ENCODE results near the gene CREB1. TPM values are rescaled to one million over a fixed set of nuclear protein-coding genes. Genes with fewer than 3 reads are reported as not detected.

The CREB1 gene
- total and polyA plus RNA-seq, 2 donors (not counting 3 experiments of a cell fraction or from before 2014, with no cell fraction given): 31.0 to 71.1 TPM

DNA sequence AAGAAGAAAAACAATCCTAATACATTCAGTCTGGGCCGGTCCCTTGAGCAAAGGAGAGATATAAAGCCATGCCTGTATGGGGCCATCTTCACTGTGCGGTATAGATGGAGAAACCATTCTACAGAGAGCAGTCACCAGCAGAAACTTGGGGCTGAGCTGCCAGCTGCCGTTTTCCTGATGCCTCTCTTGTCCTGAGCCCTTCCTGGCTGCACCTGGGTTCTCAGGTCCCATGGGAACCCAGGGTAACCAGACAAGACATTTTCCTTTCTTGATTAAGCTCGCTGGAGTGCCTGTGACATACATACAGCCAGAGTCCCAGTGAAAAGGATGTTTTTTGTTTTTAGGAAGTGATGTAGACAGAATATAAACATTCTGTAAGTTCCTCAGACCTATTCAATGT is 100.7 kb downstream of the CREB1 start:
- Histone ChIP-seq H3K4me1 (ENCODE audit: control insufficient read depth, extremely low read depth, insufficient read depth, low read length) (peaks cover 2% of the 10 kb centered on the region), H4K20me1 (replicated peaks; ENCODE audit: control insufficient read depth, extremely low read depth, insufficient read depth, low read length) (no peaks in the 10 kb centered on the region), H3K27ac (ENCODE audit: insufficient read depth, low read depth, low read length) (no peak overlapping the region), H3K27me3 (ENCODE audit: control insufficient read depth in 2 of 2, insufficient read depth in 2 of 2, low read length in 2 of 2) (no peaks in the 10 kb centered on the region), H3K79me2 (ENCODE audit: control insufficient read depth, insufficient read depth, low read length) (no peaks in the 10 kb centered on the region), H3K36me3 (ENCODE audit: control insufficient read depth in 2 of 2, extremely low read depth in 1 of 2, insufficient read depth in 2 of 2, low read length in 2 of 2) (no peaks in the 10 kb centered on the region), H3K4me2 (ENCODE audit: insufficient read depth, low read length) (no peak overlapping the region), H3K4me3 (replicated peaks in 1 of 3; ENCODE audit: insufficient read depth in 1 of 3, low read depth in 1 of 3, low read length in 3 of 3) (no peak overlapping the region), H3K9ac (replicated peaks; ENCODE audit: extremely low read depth, insufficient read depth, low read length) (no peak overlapping the region), H3K9me1 (replicated peaks; ENCODE audit: control insufficient read depth, extremely low read depth, insufficient read depth, low read length) (no peaks in the 10 kb centered on the region), H3K9me3 (replicated peaks; ENCODE audit: control insufficient read depth, insufficient read depth, low read length) (no peaks in the 10 kb centered on the region), H2AFZ (ENCODE audit: low read depth, low read length) (no peak overlapping the region)
- FAIRE-seq (no peak), DNase-seq (ENCODE audit: low read depth, low spot score) (no peak)
- POLR2A ChIA-PET: interaction anchor here (0.6 to 1.1 kb wide), 4 partner anchors 17 to 101 kb away, joined by 3 to 4 read pairs (median 3); partner anchors contain the start of genes CCNYL1 and CREB1
- dilution Hi-C loops (cut with MboI; ENCODE audit: extremely low pct_ligation_motif_present, low sequenced_read_pairs) (no loop called here), intact Hi-C loops (cut with micrococcal nuclease) (no loop called here)
- TF ChIP-seq GATA2 (IDR thresholded peaks at IDR 0.05; ENCODE audit: insufficient read depth, insufficient read length, low read depth, low read length): no peak
- TF ChIP-seq, protein P1, sequence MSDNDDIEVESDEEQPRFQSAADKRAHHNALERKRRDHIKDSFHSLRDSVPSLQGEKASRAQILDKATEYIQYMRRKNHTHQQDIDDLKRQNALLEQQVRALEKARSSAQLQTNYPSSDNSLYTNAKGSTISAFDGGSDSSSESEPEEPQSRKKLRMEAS (IDR thresholded peaks at IDR 0.05; ENCODE audit: insufficient read depth, insufficient read length): no peak
- TF ChIP-seq POLR2A (IDR thresholded peaks at IDR 0.05; ENCODE audit: low read depth, low read length): no peak
- no peak for TF ChIP-seq FOS (IDR thresholded peaks at IDR 0.05; ENCODE audit: borderline replicate concordance, insufficient read depth, low read length)
- no peak for TF ChIP-seq MYC (IDR thresholded peaks at IDR 0.05; ENCODE audit: low read depth, low read length)
- no peak for TF ChIP-seq POLR2AphosphoS5 (IDR thresholded peaks at IDR 0.05; ENCODE audit: insufficient read depth, low read depth, low read length)
- TF ChIP-seq JUN (IDR thresholded peaks at IDR 0.05; ENCODE audit: borderline replicate concordance, insufficient read depth, insufficient read length, low read depth): no peak
- TF ChIP-seq, protein P2, sequence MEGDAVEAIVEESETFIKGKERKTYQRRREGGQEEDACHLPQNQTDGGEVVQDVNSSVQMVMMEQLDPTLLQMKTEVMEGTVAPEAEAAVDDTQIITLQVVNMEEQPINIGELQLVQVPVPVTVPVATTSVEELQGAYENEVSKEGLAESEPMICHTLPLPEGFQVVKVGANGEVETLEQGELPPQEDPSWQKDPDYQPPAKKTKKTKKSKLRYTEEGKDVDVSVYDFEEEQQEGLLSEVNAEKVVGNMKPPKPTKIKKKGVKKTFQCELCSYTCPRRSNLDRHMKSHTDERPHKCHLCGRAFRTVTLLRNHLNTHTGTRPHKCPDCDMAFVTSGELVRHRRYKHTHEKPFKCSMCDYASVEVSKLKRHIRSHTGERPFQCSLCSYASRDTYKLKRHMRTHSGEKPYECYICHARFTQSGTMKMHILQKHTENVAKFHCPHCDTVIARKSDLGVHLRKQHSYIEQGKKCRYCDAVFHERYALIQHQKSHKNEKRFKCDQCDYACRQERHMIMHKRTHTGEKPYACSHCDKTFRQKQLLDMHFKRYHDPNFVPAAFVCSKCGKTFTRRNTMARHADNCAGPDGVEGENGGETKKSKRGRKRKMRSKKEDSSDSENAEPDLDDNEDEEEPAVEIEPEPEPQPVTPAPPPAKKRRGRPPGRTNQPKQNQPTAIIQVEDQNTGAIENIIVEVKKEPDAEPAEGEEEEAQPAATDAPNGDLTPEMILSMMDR (IDR thresholded peaks at IDR 0.05; ENCODE audit: extremely low read depth in 1 of 2, insufficient read depth in 1 of 2, low read depth in 1 of 2, low read length in 2 of 2): no peak
- no peak for TF ChIP-seq EZH2 (IDR thresholded peaks at IDR 0.05; ENCODE audit: borderline replicate concordance, low read depth, low read length, severe bottlenecking)
- CTCF ChIA-PET: interaction anchor here (0.6 to 1.3 kb wide), 4 partner anchors 14 to 116 kb away, joined by 3 to 4 read pairs (median 4); no protein-coding TSS in a partner anchor
- BruUV-seq (replicated peaks): no TSS peak
